MM.1S (cell line): Measurements from ENCODE around the gene TTPAL.

Experiments used
- DNase-seq: peaks from one replicate; pipeline ENCODE4 v3.0.0-alpha.2; 2015
- H2AFZ ChIP-seq: fragments of 300-600 bp; sonication (generic); 2 replicates; pipeline ENCODE4 v1.6.0; 2016; ENCODE audit warnings: antibody characterized with exemption, low read length
- H3F3A ChIP-seq: fragments of 300-600 bp; sonication (generic); 2 replicates; pipeline ENCODE4 v1.6.1; 2016; ENCODE audit warnings: mild to moderate bottlenecking, antibody characterized with exemption, low read length, moderate library complexity, mixed read lengths; ENCODE audit not compliant: insufficient read depth
- H3K27ac ChIP-seq: fragments of 300-600 bp; sonication (generic); 2 replicates; pipeline ENCODE4 v1.5.1; 2016; ENCODE audit warnings: mild to moderate bottlenecking, low read length
- H3K27me3 ChIP-seq: fragments of 300-600 bp; sonication (generic); replicated peaks from 2 replicates; pipeline ENCODE4 v1.6.0; 2016; ENCODE audit warnings: low read length; ENCODE audit not compliant: insufficient read depth
- H3K36me3 ChIP-seq: fragments of 300-600 bp; sonication (generic); replicated peaks from 2 replicates; pipeline ENCODE4 v1.6.1; 2016; ENCODE audit warnings: mild to moderate bottlenecking, low read length, mixed read lengths; ENCODE audit not compliant: insufficient read depth
- H3K4me1 ChIP-seq: fragments of 300-600 bp; sonication (generic); 2 replicates; pipeline ENCODE4 v1.6.1; 2016; ENCODE audit warnings: low read length, mixed read lengths
- H3K4me2 ChIP-seq: fragments of 300-600 bp; sonication (generic); 2 replicates; pipeline ENCODE4 v1.6.0; 2016; ENCODE audit warnings: low read depth, low read length
- H3K4me3 ChIP-seq: fragments of 300-600 bp; sonication (generic); 2 replicates; pipeline ENCODE4 v1.5.1; 2016; ENCODE audit warnings: low read length, mixed read lengths
- H3K79me2 ChIP-seq: fragments of 300-600 bp; sonication (generic); 2 replicates; pipeline ENCODE4 v1.6.1; 2016; ENCODE audit warnings: mixed run types, low read length, mixed read lengths
- H3K9ac ChIP-seq: fragments of 300-600 bp; sonication (generic); 2 replicates; pipeline ENCODE4 v1.6.1; 2016; ENCODE audit warnings: low read length, mixed read lengths
- H3K9me2 ChIP-seq: fragments of 300-600 bp; sonication (generic); replicated peaks from 2 replicates; pipeline ENCODE4 v1.6.1; 2016; ENCODE audit warnings: mild to moderate bottlenecking, low read length, mixed read lengths; ENCODE audit not compliant: insufficient read depth
- H3K9me3 ChIP-seq: fragments of 300-600 bp; sonication (generic); replicated peaks from 2 replicates; pipeline ENCODE4 v1.6.1; 2016; ENCODE audit warnings: mild to moderate bottlenecking, low read length, mixed read lengths; ENCODE audit not compliant: insufficient read depth
- H4K20me1 ChIP-seq: fragments of 300-600 bp; sonication (generic); 2 replicates; pipeline ENCODE4 v1.6.1; 2016; ENCODE audit warnings: mild to moderate bottlenecking, low read length, moderate library complexity, mixed read lengths; ENCODE audit not compliant: insufficient read depth
- EZH2 ChIP-seq: fragments of 300-600 bp; sonication (generic); optimal IDR thresholded peaks from 2 replicates; pipeline ENCODE3; 2017; ENCODE audit warnings: low read depth, mild to moderate bottlenecking, antibody characterized with exemption, low read length, mixed read lengths
- EZH2phosphoT487 ChIP-seq: fragments of 300-600 bp; sonication (generic); IDR thresholded peaks from 2 replicates; pipeline ENCODE4 v1.6.1; 2018; ENCODE audit warnings: antibody characterized with exemption, low read length
- TF ChIP-seq, protein P1 (sequence below): fragments of 300-600 bp; sonication (generic); IDR thresholded peaks from 2 replicates; pipeline ENCODE4 v1.5.1; 2016; ENCODE audit warnings: antibody characterized with exemption, low read length, mixed read lengths

The TTPAL gene

GRCh38 chr20:44500221-44500620 is 24.5 kb downstream of the TTPAL start:
- Histone ChIP-seq H4K20me1 (no peaks in the 10 kb centered on the region), H3K9ac (no peak overlapping the region), H3K27me3 (no peaks in the 10 kb centered on the region), H3K9me3 (no peaks in the 10 kb centered on the region), H3K4me2 (no peak overlapping the region), H3F3A (no peaks in the 10 kb centered on the region), H3K36me3 (peaks cover 3% of the 10 kb centered on the region; the same call in 1 of the 2 replicates), H3K9me2 (no peaks in the 10 kb centered on the region), H2AFZ (no peak overlapping the region), H3K27ac (no peak overlapping the region), H3K4me3 (no peak overlapping the region), H3K4me1 (no peaks in the 10 kb centered on the region), H3K79me2 (no peaks in the 10 kb centered on the region)
- no peak for DNase-seq
- TF ChIP-seq, protein P1, sequence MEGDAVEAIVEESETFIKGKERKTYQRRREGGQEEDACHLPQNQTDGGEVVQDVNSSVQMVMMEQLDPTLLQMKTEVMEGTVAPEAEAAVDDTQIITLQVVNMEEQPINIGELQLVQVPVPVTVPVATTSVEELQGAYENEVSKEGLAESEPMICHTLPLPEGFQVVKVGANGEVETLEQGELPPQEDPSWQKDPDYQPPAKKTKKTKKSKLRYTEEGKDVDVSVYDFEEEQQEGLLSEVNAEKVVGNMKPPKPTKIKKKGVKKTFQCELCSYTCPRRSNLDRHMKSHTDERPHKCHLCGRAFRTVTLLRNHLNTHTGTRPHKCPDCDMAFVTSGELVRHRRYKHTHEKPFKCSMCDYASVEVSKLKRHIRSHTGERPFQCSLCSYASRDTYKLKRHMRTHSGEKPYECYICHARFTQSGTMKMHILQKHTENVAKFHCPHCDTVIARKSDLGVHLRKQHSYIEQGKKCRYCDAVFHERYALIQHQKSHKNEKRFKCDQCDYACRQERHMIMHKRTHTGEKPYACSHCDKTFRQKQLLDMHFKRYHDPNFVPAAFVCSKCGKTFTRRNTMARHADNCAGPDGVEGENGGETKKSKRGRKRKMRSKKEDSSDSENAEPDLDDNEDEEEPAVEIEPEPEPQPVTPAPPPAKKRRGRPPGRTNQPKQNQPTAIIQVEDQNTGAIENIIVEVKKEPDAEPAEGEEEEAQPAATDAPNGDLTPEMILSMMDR: no peak
- TF ChIP-seq EZH2phosphoT487: no peak
- no peak for TF ChIP-seq EZH2

GRCh38 chr20:44501448-44501847 is 25.8 kb downstream of the TTPAL start:
- Histone ChIP-seq H3K79me2 (no peaks in the 10 kb centered on the region), H3K27ac (no peak overlapping the region), H3K4me2 (no peak overlapping the region), H4K20me1 (no peaks in the 10 kb centered on the region), H3K9me3 (no peaks in the 10 kb centered on the region), H3K4me3 (no peak overlapping the region), H3K4me1 (no peaks in the 10 kb centered on the region), H2AFZ (no peak overlapping the region), H3F3A (no peaks in the 10 kb centered on the region), H3K9ac (no peak overlapping the region), H3K9me2 (no peaks in the 10 kb centered on the region), H3K36me3 (no peaks in the 10 kb centered on the region; the same call in 1 of the 2 replicates), H3K27me3 (no peaks in the 10 kb centered on the region)
- no peak for DNase-seq
- TF ChIP-seq, protein P1: no peak
- TF ChIP-seq EZH2 (no peak), EZH2phosphoT487 (no peak)

DNA sequence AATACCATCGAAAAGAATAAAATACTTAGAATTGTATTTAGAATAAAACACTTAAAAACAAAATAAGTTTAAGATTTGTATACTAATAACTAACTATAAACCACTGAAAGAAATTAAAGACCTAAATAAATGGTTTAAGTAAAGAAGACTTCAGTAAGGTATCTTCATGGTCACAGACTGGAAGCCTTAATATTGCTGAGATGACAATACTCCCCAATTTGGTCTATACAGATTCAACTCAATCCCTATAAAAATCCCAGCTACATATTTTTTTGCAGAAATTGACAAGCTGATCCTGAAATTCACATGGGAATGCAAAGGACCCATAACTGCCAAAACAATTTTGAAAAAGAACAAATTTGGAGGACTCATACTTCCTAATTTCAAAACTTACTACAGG is 27.3 kb downstream of the TTPAL start:
- no peak overlapping the region for H3K27ac ChIP-seq
- no peaks in the 10 kb centered on the region for H3K79me2 ChIP-seq
- no peaks in the 10 kb centered on the region for H3F3A ChIP-seq
- no peak for DNase-seq
- H2AFZ ChIP-seq: no peak overlapping the region
- no peak overlapping the region for H3K4me2 ChIP-seq
- H3K9ac ChIP-seq: no peak overlapping the region
- no peaks in the 10 kb centered on the region for H3K9me3 ChIP-seq
- H3K27me3 ChIP-seq: no peaks in the 10 kb centered on the region
- no peak overlapping the region for H3K4me3 ChIP-seq
- H3K9me2 ChIP-seq: no peaks in the 10 kb centered on the region
- no peaks in the 10 kb centered on the region for H4K20me1 ChIP-seq
- no peaks in the 10 kb centered on the region for H3K4me1 ChIP-seq
- H3K36me3 ChIP-seq: 0 out of 2 replicates have a peak, but pooled peaks cover 4% of the 10 kb centered on the region
- TF ChIP-seq EZH2 (no peak), EZH2phosphoT487 (no peak)
- TF ChIP-seq, protein P1: no peak
